Vagina (tissue), 2 donors: ENCODE data around the gene SYT1. TPM values are rescaled to one million over a fixed set of nuclear protein-coding genes. Genes with fewer than 3 reads are reported as not detected.

Source experiments
- DNase-seq, 2 donors: peaks; one replicate each; pipeline ENCODE4 v3.0.0-alpha.2; 2017; ENCODE audit errors: extremely low spot score in 2 of 2
- H3K27ac ChIP-seq: fragments of 200-600 bp; sonication (generic); one replicate; pipeline ENCODE4 v1.5.1; 2019
- H3K27me3 ChIP-seq: fragments of 200-600 bp; sonication (generic); one replicate; pipeline ENCODE4 v1.5.1; 2019
- H3K36me3 ChIP-seq, 2 donors: fragments of 200-600 bp; sonication (generic); one replicate each; pipeline ENCODE4 v1.5.1; 2017 to 2019
- H3K4me1 ChIP-seq: fragments of 200-600 bp; sonication (generic); one replicate; pipeline ENCODE4 v1.5.1; 2019
- H3K4me3 ChIP-seq, 2 donors: fragments of 200-600 bp; sonication (generic); 1 replicate in 1 of 2; 2 replicates in 1 of 2; pipeline ENCODE4 v1.5.1; 2016 to 2019
- H3K9me3 ChIP-seq: fragments of 200-600 bp; sonication (generic); one replicate; pipeline ENCODE4 v1.5.1; 2019
- CTCF ChIP-seq, 3 experiments: fragments of 450-650 bp in 2 of 3; fragments of 200-600 bp in 1 of 3; sonication (generic) in 1 of 3; IDR thresholded peaks; one replicate each; pipeline ENCODE4 v1.5.1; 2017 to 2019; ENCODE audit warnings: antibody characterized with exemption in 3 of 3, mild to moderate bottlenecking in 2 of 3, moderate library complexity in 2 of 3
- POLR2A ChIP-seq, 2 donors: fragments of 450-650 bp; IDR thresholded peaks; one replicate each; pipeline ENCODE4 v1.6.1; 2017; ENCODE audit warnings: antibody characterized with exemption in 2 of 2, mild to moderate bottlenecking in 2 of 2, moderate library complexity in 2 of 2
- POLR2AphosphoS5 ChIP-seq, 2 donors: sonication (generic); formaldehyde crosslinking; IDR thresholded peaks; one replicate each; pipeline ENCODE4 v1.9.0; 2017; ENCODE audit warnings: antibody characterized with exemption in 2 of 2, mild to moderate bottlenecking in 2 of 2, low read depth in 1 of 2; ENCODE audit not compliant: insufficient read depth in 1 of 2
- intact Hi-C: fragments of 100-400 bp; cut with DNase I; formaldehyde crosslinking; loops from one replicate; pipeline ENCODE4 v1.15.1; 2023
- total RNA-seq: library from RNA; depleted of rRNA; stranded (reverse); fragments of >200 nt; gene quantifications from one replicate; pipeline ENCODE4 v1.2.3, GENCODE V29; 2016

The SYT1 gene
- total RNA-seq, 1 donor from 2014 or later = 13.3 TPM

- Histone ChIP-seq H3K4me3 (no peak overlapping the region), H3K27ac (no peak overlapping the region), H3K4me1 (no peaks in the 10 kb centered on the region), H3K9me3 (no peaks in the 10 kb centered on the region), H3K36me3 (no peaks in the 10 kb centered on the region), H3K27me3 (no peaks in the 10 kb centered on the region)
- DNase-seq = no peak
- no peak for TF ChIP-seq POLR2AphosphoS5 (IDR thresholded peaks at IDR 0.05; ENCODE audit: insufficient read depth in 1 of 2, low read depth in 1 of 2)
- TF ChIP-seq CTCF (IDR thresholded peaks at IDR 0.05) = no peak
- intact Hi-C loops = no loop called here
Measured at GRCh38 chr12:79309039-79309438, 444.5 kb downstream of the SYT1 start.

- TF ChIP-seq CTCF (IDR thresholded peaks at IDR 0.05) = no peak
- TF ChIP-seq POLR2A (IDR thresholded peaks at IDR 0.05) = no peak
- H3K9me3 ChIP-seq = no peaks in the 10 kb centered on the region
- H3K36me3 ChIP-seq = no peaks in the 10 kb centered on the region
- no peak overlapping the region for H3K4me3 ChIP-seq
- no peak for DNase-seq
- intact Hi-C loops = no loop called here
- no peak overlapping the region for H3K27ac ChIP-seq
- no peaks in the 10 kb centered on the region for H3K27me3 ChIP-seq
- H3K4me1 ChIP-seq = no peaks in the 10 kb centered on the region
Measured at GRCh38 chr12:79317179-79317847, 452.7 kb downstream of the SYT1 start.

GRCh38 chr12:79322905-79323304 is 458.3 kb downstream of the SYT1 start:
- Histone ChIP-seq H3K27ac (no peak overlapping the region), H3K9me3 (no peaks in the 10 kb centered on the region), H3K4me3 (no peak overlapping the region), H3K4me1 (no peaks in the 10 kb centered on the region), H3K36me3 (no peaks in the 10 kb centered on the region), H3K27me3 (no peaks in the 10 kb centered on the region)
- intact Hi-C loops = no loop called here
- no peak for DNase-seq
- no peak for TF ChIP-seq CTCF (IDR thresholded peaks at IDR 0.05)
- TF ChIP-seq POLR2A (IDR thresholded peaks at IDR 0.05) = no peak
- TF ChIP-seq POLR2AphosphoS5 (IDR thresholded peaks at IDR 0.05; ENCODE audit: insufficient read depth in 1 of 2, low read depth in 1 of 2) = no peak

- DNase-seq = no peak
- TF ChIP-seq POLR2A (IDR thresholded peaks at IDR 0.05) = no peak
- H3K4me1 ChIP-seq = no peaks in the 10 kb centered on the region
- H3K4me3 ChIP-seq = no peak overlapping the region
- H3K27me3 ChIP-seq = no peaks in the 10 kb centered on the region
- H3K36me3 ChIP-seq = no peaks in the 10 kb centered on the region
- no peak overlapping the region for H3K27ac ChIP-seq
- intact Hi-C loops = no loop called here
- H3K9me3 ChIP-seq = no peaks in the 10 kb centered on the region
Measured at GRCh38 chr12:79324571-79324970, 460.0 kb downstream of the SYT1 start.

- Histone ChIP-seq H3K9me3 (no peaks in the 10 kb centered on the region), H3K4me1 (no peaks in the 10 kb centered on the region), H3K27me3 (no peaks in the 10 kb centered on the region), H3K36me3 (no peaks in the 10 kb centered on the region), H3K27ac (no peak overlapping the region), H3K4me3 (no peak overlapping the region)
- intact Hi-C loops = no loop called here
- TF ChIP-seq CTCF (IDR thresholded peaks at IDR 0.05) = no peak
- TF ChIP-seq POLR2A (IDR thresholded peaks at IDR 0.05) = no peak
- TF ChIP-seq POLR2AphosphoS5 (IDR thresholded peaks at IDR 0.05; ENCODE audit: insufficient read depth in 1 of 2, low read depth in 1 of 2) = no peak
- DNase-seq = no peak
Measured at GRCh38 chr12:79326222-79326621, 461.6 kb downstream of the SYT1 start.
